HEK293 (cell line): Measurements from ENCODE around the gene BTBD19.

ENCODE experiments used
- CTCF ChIA-PET: fragments of 350-600 bp; formaldehyde crosslinking; extraction: SDS; loops from one replicate; lab custom pipeline; 2021; ENCODE audit warnings: antibody characterized with exemption; lab: Yijun Ruan, JAX
- POLR2A ChIA-PET: fragments of 300-600 bp; formaldehyde crosslinking; extraction: SDS; loops from one replicate; lab custom pipeline; 2020; ENCODE audit warnings: antibody characterized with exemption, inconsistent platforms; lab: Yijun Ruan, JAX
- H3K27ac ChIP-seq: fragments of 200-500 bp; sonication (Bioruptor generic); 2 replicates; pipeline ENCODE4 v1.5.1; 2014; ENCODE audit warnings: low read depth, low read length, control low read depth, inconsistent platforms; ENCODE audit errors: extremely low read depth
- H3K36me3 ChIP-seq, 2 experiments: fragments of 200-500 bp in 1 of 2; sonication (Bioruptor generic) in 1 of 2; 1 replicate in 1 of 2; 2 replicates in 1 of 2; pipeline ENCODE4 v1.5.1; 2014 to 2017; ENCODE audit warnings: inconsistent platforms in 2 of 2, low read length in 2 of 2; ENCODE audit not compliant: control insufficient read depth in 2 of 2, insufficient read depth in 1 of 2
- H3K4me1 ChIP-seq: fragments of 200-500 bp; sonication (Bioruptor generic); 2 replicates; pipeline ENCODE4 v1.5.1; 2014; ENCODE audit warnings: mild to moderate bottlenecking, low read length, inconsistent platforms; ENCODE audit not compliant: control insufficient read depth, insufficient read depth
- H3K4me3 ChIP-seq: 2 replicates; pipeline ENCODE4 v1.5.1; 2011; ENCODE audit warnings: low read depth, mild to moderate bottlenecking, control low read depth, low read length, moderate library complexity
- H3K9me3 ChIP-seq: fragments of 200-500 bp; sonication (Bioruptor generic); 2 replicates; pipeline ENCODE4 v1.5.1; 2014; ENCODE audit warnings: low read depth, low read length, inconsistent platforms; ENCODE audit not compliant: control insufficient read depth, insufficient read depth
- BCL11B ChIP-seq: fragments of 450-650 bp; formaldehyde crosslinking; IDR thresholded peaks from 2 replicates; pipeline ENCODE4 v1.5.1; 2016; ENCODE audit warnings: low read depth, missing biosample characterization, missing genetic modification characterization
- KLF7 ChIP-seq: fragments of 450-650 bp; formaldehyde crosslinking; IDR thresholded peaks from 2 replicates; pipeline ENCODE4 v1.5.1; 2016; ENCODE audit warnings: missing biosample characterization, missing genetic modification characterization, borderline replicate concordance
- MEIS1 ChIP-seq: sonication (generic); formaldehyde crosslinking; IDR thresholded peaks from 2 replicates; pipeline ENCODE4 v1.8.1; 2022; ENCODE audit warnings: missing genetic modification reagents, mild to moderate bottlenecking, borderline replicate concordance
- PRDM10 ChIP-seq: fragments of 450-650 bp; formaldehyde crosslinking; IDR thresholded peaks from 2 replicates; pipeline ENCODE4 v1.5.1; 2016; ENCODE audit warnings: missing biosample characterization, missing genetic modification characterization
- PRDM4 ChIP-seq: fragments of 450-650 bp; formaldehyde crosslinking; IDR thresholded peaks from 2 replicates; pipeline ENCODE4 v1.5.1; 2017; ENCODE audit warnings: missing biosample characterization, missing genetic modification characterization
- PRDM6 ChIP-seq: fragments of 450-650 bp; formaldehyde crosslinking; IDR thresholded peaks from 2 replicates; pipeline ENCODE4 v1.5.1; 2017; ENCODE audit warnings: missing biosample characterization, missing genetic modification characterization
- ZBTB48 ChIP-seq: fragments of 450-650 bp; formaldehyde crosslinking; IDR thresholded peaks from 2 replicates; pipeline ENCODE4 v1.5.1; 2016; ENCODE audit warnings: missing biosample characterization, missing genetic modification characterization
- ZEB2 ChIP-seq: fragments of 450-650 bp; formaldehyde crosslinking; IDR thresholded peaks from 2 replicates; pipeline ENCODE4 v1.5.1; 2016; ENCODE audit warnings: missing biosample characterization, missing genetic modification characterization
- ZNF112 ChIP-seq: fragments of 450-650 bp; formaldehyde crosslinking; IDR thresholded peaks from 2 replicates; pipeline ENCODE4 v1.5.0; 2017; ENCODE audit warnings: missing biosample characterization, missing genetic modification characterization
- ZNF214 ChIP-seq: fragments of 450-650 bp; formaldehyde crosslinking; IDR thresholded peaks from 2 replicates; pipeline ENCODE4 v1.5.1; 2017; ENCODE audit warnings: missing biosample characterization, mild to moderate bottlenecking, missing genetic modification characterization, borderline replicate concordance
- ZNF266 ChIP-seq: fragments of 450-650 bp; formaldehyde crosslinking; IDR thresholded peaks from 2 replicates; pipeline ENCODE4 v1.5.1; 2016; ENCODE audit warnings: missing biosample characterization, missing genetic modification characterization, low read depth
- ZNF394 ChIP-seq: fragments of 450-650 bp; formaldehyde crosslinking; IDR thresholded peaks from 2 replicates; pipeline ENCODE4 v1.5.1; 2016; ENCODE audit warnings: missing biosample characterization, missing genetic modification characterization, mild to moderate bottlenecking, moderate library complexity, borderline replicate concordance
- ZNF404 ChIP-seq: fragments of 450-650 bp; formaldehyde crosslinking; IDR thresholded peaks from 2 replicates; pipeline ENCODE4 v1.5.1; 2017; ENCODE audit warnings: missing biosample characterization, missing genetic modification characterization
- ZNF510 ChIP-seq: fragments of 450-650 bp; formaldehyde crosslinking; IDR thresholded peaks from 2 replicates; pipeline ENCODE4 v1.5.1; 2018; ENCODE audit warnings: mild to moderate bottlenecking, missing genetic modification characterization, missing biosample characterization; ENCODE audit not compliant: insufficient replicate concordance
- ZNF670 ChIP-seq: fragments of 450-650 bp; formaldehyde crosslinking; IDR thresholded peaks from 2 replicates; pipeline ENCODE4 v1.5.1; 2016; ENCODE audit warnings: missing biosample characterization, missing genetic modification characterization, low read depth
- ZNF747 ChIP-seq: fragments of 450-650 bp; formaldehyde crosslinking; IDR thresholded peaks from 2 replicates; pipeline ENCODE4 v1.5.1; 2016; ENCODE audit warnings: missing biosample characterization, missing genetic modification characterization

The BTBD19 gene

GRCh38 chr1:44806704-44807363 is 1.5 kb upstream of the BTBD19 start, which contains the start of gene DYNLT4:
Gene DYNLT4 (minus strand): TSS chr1:44807351. CDS start chr1:44806668, 683 bp downstream.
- H3K9me3 ChIP-seq, result no peaks in the 10 kb centered on the region
- H3K36me3 ChIP-seq, result peaks cover 0 to 57% of the 10 kb centered on the region in 2 experiments; a peak in 1 of 3 replicates
- POLR2A ChIA-PET, result interaction anchor here (1.0 to 4.0 kb wide), 4 partner anchors 13 to 496 kb away, joined by 5 to 84 read pairs (median 10); partner anchors contain the start of genes PTCH2 and RPS8
- TF ChIP-seq ZNF747 (tag by site-specific recombination) (no peak), KLF7 (tag by site-specific recombination) (no peak), ZNF404 (tag by site-specific recombination) (no peak), ZEB2 (tag by site-specific recombination) (no peak), MEIS1 (CRISPR knock-in tag) (no peak), ZNF112 (tag by site-specific recombination) (no peak), PRDM6 (tag by site-specific recombination) (no peak), ZNF214 (tag by site-specific recombination) (no peak), PRDM10 (tag by site-specific recombination) (peak; percentile 11; the same call in 1 of the 2 replicates), ZNF510 (tag by site-specific recombination) (no peak), ZNF266 (tag by site-specific recombination) (no peak), ZBTB48 (no peak), BCL11B (tag by site-specific recombination) (peak; percentile 62; the same call in 1 of the 2 replicates), PRDM4 (tag by site-specific recombination) (peak; percentile 17; the same call in 1 of the 2 replicates), ZNF394 (tag by site-specific recombination) (0 out of 2 replicates have a peak, but pooled peaks have one; percentile 7), ZNF670 (no peak)
- TF ChIP-seq, all 188 proteins: peak for 4
- Histone ChIP-seq H3K4me3 (peak within 1 kb of the TSS; percentile 1), H3K4me1 (peaks cover 19% of the 10 kb centered on the region), H3K27ac (peak within 1 kb of the TSS; percentile 72)
- CTCF ChIA-PET, result interaction anchor here (0.9 to 1.5 kb wide), 2 partner anchors 29 to 537 kb away, joined by 3 to 5 read pairs; no protein-coding TSS in a partner anchor
